Activated naive CD8-positive, alpha-beta T cell treated with anti-CD3 and anti-CD28 coated beads, Interleukin-2, amount 10 ng/mL, durations not matched to agents 7 days and 5 days (primary cell): ENCODE results near the gene SERPINF2. TPM values are rescaled to one million over a fixed set of nuclear protein-coding genes. Genes with fewer than 3 reads are reported as not detected.

ENCODE experiments used
- ATAC-seq: fragments of 150-1000 bp; cut with Tn5 transposase; one replicate; pipeline ENCODE4 v1.10.0; 2021; ENCODE audit warnings: low read depth, moderate library complexity
- POLR2A ChIA-PET: fragments of 350-600 bp; sonication (Branson Sonifier 250); formaldehyde crosslinking; loops from one replicate; lab custom pipeline; 2021; ENCODE audit warnings: antibody characterized with exemption; lab: Charles Lee
- DNase-seq: peaks from one replicate; pipeline ENCODE4 v3.0.0; 2021
- H3K27ac Mint-ChIP-seq: one replicate; pipeline ENCODE4 v1.8.0; 2022; ENCODE audit warnings: mild to moderate bottlenecking, mixed read lengths
- H3K27me3 Mint-ChIP-seq: one replicate; pipeline ENCODE4 v1.8.0; 2022; ENCODE audit warnings: mild to moderate bottlenecking, moderate library complexity, mixed read lengths
- H3K36me3 Mint-ChIP-seq: one replicate; pipeline ENCODE4 v1.8.0; 2021; ENCODE audit warnings: mild to moderate bottlenecking, mixed read lengths
- H3K4me1 Mint-ChIP-seq: one replicate; pipeline ENCODE4 v1.8.0; 2021; ENCODE audit warnings: mixed read lengths
- H3K4me3 Mint-ChIP-seq: one replicate; pipeline ENCODE4 v1.8.0; 2022; ENCODE audit warnings: mild to moderate bottlenecking, moderate library complexity, mixed read lengths
- H3K9me3 Mint-ChIP-seq: one replicate; pipeline ENCODE4 v1.8.0; 2021; ENCODE audit warnings: mixed read lengths
- total RNA-seq, 2 experiments: library from RNA; stranded (reverse); gene quantifications; one replicate each; pipeline ENCODE4 v1.2.3, GENCODE V29; 2021

Gene SERPINF2
- total RNA-seq, 2 experiments from 2014 or later: 0.23 to 0.33 TPM

- POLR2A ChIA-PET: no interaction called here
- H3K9me3 Mint-ChIP-seq: no peaks in the 10 kb centered on the region
- H3K27ac Mint-ChIP-seq: no peak overlapping the region
- H3K27me3 Mint-ChIP-seq: no peaks in the 10 kb centered on the region
- DNase-seq (no peak), ATAC-seq (no peak)
- H3K4me1 Mint-ChIP-seq: peaks cover under 1% of the 10 kb centered on the region
- H3K4me3 Mint-ChIP-seq: no peak overlapping the region
- peaks cover 23% of the 10 kb centered on the region for H3K36me3 Mint-ChIP-seq
Observed at GRCh38 chr17:1802429-1802828, 59.8 kb downstream of the SERPINF2 start.

- Mint-ChIP-seq H3K27me3 (no peaks in the 10 kb centered on the region), H3K36me3 (peaks cover 24% of the 10 kb centered on the region), H3K27ac (no peak overlapping the region), H3K4me3 (no peak overlapping the region), H3K9me3 (no peaks in the 10 kb centered on the region), H3K4me1 (no peaks in the 10 kb centered on the region)
- POLR2A ChIA-PET: no interaction called here
- no peak for ATAC-seq
- no peak for DNase-seq
Observed at GRCh38 chr17:1803280-1803679, 60.6 kb downstream of the SERPINF2 start.

Other genes starting within 250 kb of the SERPINF2 start
- gene INPP5K, start 226.3 kb upstream of the SERPINF2 start, total RNA-seq: 10 to 100 TPM; 56.7 to 58.7 TPM
- gene PITPNA, start 180.1 kb upstream of the SERPINF2 start, total RNA-seq: 10 to 100 TPM; 38.4 to 48.3 TPM
- gene SLC43A2, start 114.0 kb upstream of the SERPINF2 start, total RNA-seq: 1 to 10 TPM; 2.1 to 2.5 TPM
- 1 to 10 TPM; 6.0 to 6.5 TPM for gene SCARF1, start 97.1 kb upstream of the SERPINF2 start, total RNA-seq
- gene RILP, start 93.0 kb upstream of the SERPINF2 start, total RNA-seq: 1 to 10 TPM; 8.2 to 8.9 TPM
- gene PRPF8, start 58.0 kb upstream of the SERPINF2 start, total RNA-seq: 100 to 1,000 TPM; 346 to 350 TPM
- gene TLCD2, start 32.5 kb upstream of the SERPINF2 start, total RNA-seq: under 1 TPM; 0.20 to 0.30 TPM
- gene WDR81, start 18.2 kb upstream of the SERPINF2 start, total RNA-seq: 10 to 100 TPM; 35.8 to 36.7 TPM
- gene SERPINF1, start 19.2 kb downstream of the SERPINF2 start, total RNA-seq: 1 to 10 TPM; 2.2 to 2.8 TPM
- gene SMYD4, start 87.0 kb downstream of the SERPINF2 start, total RNA-seq: 10 to 100 TPM; 44.7 to 48.6 TPM
- 100 to 1,000 TPM; 245 to 252 TPM for gene RPA1, start 87.1 kb downstream of the SERPINF2 start, total RNA-seq